DOHH2 (cell line): ENCODE results near the gene TLE2.

Experiments
- CTCF ChIP-seq: fragments of 200-600 bp; sonication (generic); IDR thresholded peaks from one replicate; pipeline ENCODE4 v1.5.1; 2014; ENCODE audit warnings: antibody characterized with exemption, mild to moderate bottlenecking, low read depth, low read length; ENCODE audit not compliant: poor library complexity, severe bottlenecking
- EZH2phosphoT487 ChIP-seq: fragments of 200-600 bp; sonication (generic); IDR thresholded peaks from 2 replicates; pipeline ENCODE4 v1.6.1; 2017; ENCODE audit warnings: borderline replicate concordance, mild to moderate bottlenecking, antibody characterized with exemption, low read length, moderate library complexity, mixed read lengths

GRCh38 chr19:3006075-3006767, 22.9 kb downstream of the TLE2 start:
- TF ChIP-seq CTCF: no peak
- TF ChIP-seq EZH2phosphoT487: no peak
